ENCODE results near the gene GPR132. TPM values are rescaled to one million over a fixed set of nuclear protein-coding genes. Genes with fewer than 3 reads are reported as not detected.

The GPR132 gene
- total and polyA plus RNA-seq, 9 of the 15 experiments (the other 6 are each of a cell fraction or from before 2014, with no cell fraction given), result 0.01 to 1.1 (median 0.25) TPM; not detected in 1

GRCh38 chr14:105019861-105020814 lies 45.1 kb downstream of the GPR132 start (continued):
- TF ChIP-seq HNRNPLL (IDR thresholded peaks at IDR 0.05; ENCODE audit: low read depth, low read length, poor library complexity, severe bottlenecking) (peak; percentile 76), RBBP5 (IDR thresholded peaks at IDR 0.05; ENCODE audit: borderline replicate concordance, insufficient read depth, low read length, poor library complexity, severe bottlenecking) (peak; percentile 44), SAFB (IDR thresholded peaks at IDR 0.05; ENCODE audit: borderline replicate concordance, low read depth, low read length) (peak; percentile 78), ZNF395 (CRISPR knock-in tag; IDR thresholded peaks at IDR 0.05) (0 out of 2 replicates have a peak, but pooled peaks have one; percentile 35), CHD1 (IDR thresholded peaks at IDR 0.05; ENCODE audit: low read length) (peak; percentile 9), SAP30 (IDR thresholded peaks at IDR 0.05; ENCODE audit: borderline replicate concordance, insufficient read depth, low read depth, low read length, poor library complexity, severe bottlenecking) (peak; percentile 24), ZNF384 (IDR thresholded peaks at IDR 0.05; ENCODE audit: low read depth, low read length) (no peak), L3MBTL2 (IDR thresholded peaks at IDR 0.05) (peak; percentile 42; the same call in 1 of the 2 replicates)

All from K562 (cell line).